Measurements from ENCODE around the gene ANKRD6. TPM values are rescaled to one million over a fixed set of nuclear protein-coding genes. Genes with fewer than 3 reads are reported as not detected.

ANKRD6 gene
- total RNA-seq, 2 donors from 2014 or later = 4.2 to 5.5 TPM

DNA sequence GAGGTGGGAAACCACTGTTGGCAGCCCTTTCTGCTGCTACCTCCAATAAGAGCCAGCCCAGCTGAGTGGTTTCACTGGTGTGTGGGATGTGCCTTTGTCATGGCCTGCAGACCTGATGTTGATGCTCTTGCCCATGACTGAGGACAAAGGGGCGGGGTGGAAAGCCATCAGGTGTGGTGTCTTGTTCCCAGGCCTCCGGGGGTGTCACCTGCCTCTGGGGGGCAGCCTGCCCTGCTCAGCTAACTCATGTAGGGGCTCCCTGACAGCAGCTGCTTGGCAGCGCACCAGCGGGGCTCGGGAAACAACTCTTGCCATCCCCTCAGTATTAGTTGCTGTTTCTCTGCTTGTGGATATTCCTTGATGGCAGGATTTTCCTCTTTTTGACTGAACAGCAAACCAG is 114.3 kb downstream of the ANKRD6 start:
- Mint-ChIP-seq H3K9me3 (no peaks in the 10 kb centered on the region), H3K4me1 (ENCODE audit: low read depth) (no peaks in the 10 kb centered on the region), H3K27me3 (ENCODE audit: low read depth) (no peaks in the 10 kb centered on the region), H3K27ac (no peak overlapping the region), H3K36me3 (ENCODE audit: insufficient read depth in 2 of 2) (no peaks in the 10 kb centered on the region), H3K4me3 (no peak overlapping the region)
- DNase-seq (no peak), ATAC-seq (replicated peaks in 1 of 2) (no peak)

DNA sequence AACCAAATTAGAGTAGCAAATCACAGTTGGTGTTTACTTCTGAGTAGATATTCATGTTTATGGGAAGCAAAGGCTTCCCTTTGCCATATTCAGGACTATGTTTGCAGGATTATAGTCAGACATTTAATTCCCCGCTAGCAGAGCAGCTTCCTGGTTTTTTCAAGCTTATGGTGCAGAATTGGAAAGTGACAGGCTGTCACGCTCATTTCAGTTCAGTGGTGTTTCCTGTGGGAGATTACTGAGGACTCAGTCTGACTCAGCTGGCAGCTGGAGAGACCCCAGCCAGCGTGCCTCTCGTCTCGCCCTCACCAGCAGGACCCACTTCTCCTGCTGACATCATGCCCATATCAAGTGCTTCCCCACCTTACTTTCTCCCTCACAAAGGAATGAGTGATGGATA is 120.5 kb downstream of the ANKRD6 start:
- Mint-ChIP-seq H3K4me3 (no peak overlapping the region), H3K4me1 (ENCODE audit: low read depth) (no peaks in the 10 kb centered on the region), H3K27ac (no peak overlapping the region), H3K9me3 (peaks cover 2 to 4% of the 10 kb centered on the region in 2 donors), H3K27me3 (ENCODE audit: low read depth) (peaks cover 19% of the 10 kb centered on the region), H3K36me3 (ENCODE audit: insufficient read depth in 2 of 2) (peaks cover 0 to 3% of the 10 kb centered on the region in 2 donors)
- DNase-seq (no peak), ATAC-seq (replicated peaks in 1 of 2) (no peak)

DNA sequence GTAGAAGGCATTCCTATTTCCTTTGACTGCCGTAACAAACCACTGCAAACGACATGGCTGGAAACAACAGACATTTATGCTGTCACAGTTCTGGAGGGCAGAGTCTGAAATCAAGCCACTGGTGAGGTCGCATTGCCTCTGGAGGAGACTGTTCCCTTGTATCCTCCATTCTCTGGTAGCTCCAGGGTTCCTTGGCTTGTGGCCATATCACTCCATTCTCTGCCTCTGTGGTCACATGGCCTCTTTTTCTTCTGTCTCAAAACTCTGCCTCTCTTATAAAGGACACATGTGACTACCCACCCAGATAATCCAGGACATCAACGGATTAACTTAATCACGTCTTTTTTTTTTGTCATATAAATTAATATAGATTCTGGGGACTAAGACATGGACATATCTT is 121.2 kb downstream of the ANKRD6 start:
- peaks cover 0 to 3% of the 10 kb centered on the region in 2 donors for H3K36me3 Mint-ChIP-seq (ENCODE audit: insufficient read depth in 2 of 2)
- H3K27me3 Mint-ChIP-seq (ENCODE audit: low read depth) = peaks cover 19% of the 10 kb centered on the region
- DNase-seq (no peak), ATAC-seq (replicated peaks in 1 of 2) (no peak)
- H3K4me1 Mint-ChIP-seq (ENCODE audit: low read depth) = no peaks in the 10 kb centered on the region
- peaks cover 2 to 4% of the 10 kb centered on the region in 2 donors for H3K9me3 Mint-ChIP-seq
- H3K4me3 Mint-ChIP-seq = no peak overlapping the region
- no peak overlapping the region for H3K27ac Mint-ChIP-seq

DNA sequence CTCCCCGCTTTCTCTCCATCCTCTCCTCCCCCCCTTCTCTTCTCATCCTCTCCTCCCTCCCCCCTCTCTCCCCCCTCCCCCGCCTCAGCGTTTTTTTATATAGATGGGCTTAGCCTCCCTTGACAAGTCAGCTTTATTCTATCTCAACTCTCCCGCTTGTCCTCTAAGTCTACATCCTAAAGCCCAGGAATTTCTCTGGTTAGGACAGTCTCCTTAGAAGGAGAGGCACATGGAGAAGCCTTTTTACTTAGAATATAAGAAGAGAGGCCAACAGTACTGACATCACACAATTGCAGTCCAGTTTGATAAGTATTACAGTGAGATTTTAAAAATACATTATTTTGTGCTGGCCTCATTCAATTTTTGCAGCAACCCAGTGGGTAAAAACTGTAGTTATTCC is 122.1 kb downstream of the ANKRD6 start:
- DNase-seq = no peak
- Mint-ChIP-seq H3K4me3 (no peak overlapping the region), H3K36me3 (ENCODE audit: insufficient read depth in 2 of 2) (peaks cover 0 to 3% of the 10 kb centered on the region in 2 donors), H3K27ac (no peak overlapping the region), H3K9me3 (peaks cover 2 to 4% of the 10 kb centered on the region in 2 donors), H3K27me3 (ENCODE audit: low read depth) (peaks cover 19% of the 10 kb centered on the region), H3K4me1 (ENCODE audit: low read depth) (no peaks in the 10 kb centered on the region)
- ATAC-seq (replicated peaks in 1 of 2) = no peak

DNA sequence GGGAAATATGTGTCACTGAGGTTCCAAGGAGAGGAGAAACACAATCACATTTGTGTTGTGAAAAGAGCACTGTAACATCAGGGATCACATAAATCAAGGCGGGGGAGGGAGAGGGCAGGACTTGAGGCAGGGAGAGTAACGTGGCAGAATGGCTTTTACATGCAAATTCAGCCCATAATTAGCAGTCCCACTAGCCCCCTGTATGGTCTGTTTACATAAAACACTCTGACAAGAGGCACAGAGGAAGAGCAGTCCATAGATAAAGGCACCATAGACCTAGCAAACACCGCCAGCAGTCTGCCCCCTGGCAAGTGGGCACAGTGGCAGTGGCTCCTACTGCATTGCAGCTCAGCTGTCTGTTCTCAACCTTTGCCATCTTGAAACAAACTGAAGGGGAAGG is 122.9 kb downstream of the ANKRD6 start:
- no peaks in the 10 kb centered on the region for H3K4me1 Mint-ChIP-seq (ENCODE audit: low read depth)
- H3K27ac Mint-ChIP-seq = no peak overlapping the region
- H3K9me3 Mint-ChIP-seq = peaks cover 2 to 4% of the 10 kb centered on the region in 2 donors
- H3K4me3 Mint-ChIP-seq = no peak overlapping the region
- ATAC-seq (replicated peaks in 1 of 2) = no peak
- H3K27me3 Mint-ChIP-seq (ENCODE audit: low read depth) = peaks cover 19% of the 10 kb centered on the region
- DNase-seq = no peak
- peaks cover 0 to 3% of the 10 kb centered on the region in 2 donors for H3K36me3 Mint-ChIP-seq (ENCODE audit: insufficient read depth in 2 of 2)

DNA sequence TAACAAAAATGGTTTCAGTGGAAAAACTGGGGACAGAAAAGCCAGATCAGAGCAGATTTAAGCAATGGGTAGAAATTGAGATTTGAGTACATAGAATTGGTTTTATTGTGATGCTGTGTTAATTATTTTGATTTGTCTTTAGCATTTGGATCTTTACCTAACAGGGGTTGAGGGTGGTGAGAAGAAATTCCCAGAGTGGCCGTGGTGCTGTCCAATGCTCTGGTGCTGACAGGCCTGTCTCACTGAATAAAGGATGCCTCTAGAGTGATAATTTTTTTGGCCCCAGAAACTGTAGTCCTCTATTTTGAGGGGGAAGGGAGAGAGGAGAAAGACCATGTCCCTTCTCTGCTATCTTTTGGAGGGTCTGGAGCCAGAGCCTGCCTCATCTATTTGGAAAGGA is 126.5 kb downstream of the ANKRD6 start:
- H3K36me3 Mint-ChIP-seq (ENCODE audit: insufficient read depth in 2 of 2) = peaks cover 0 to 3% of the 10 kb centered on the region in 2 donors
- no peak for DNase-seq
- H3K27me3 Mint-ChIP-seq (ENCODE audit: low read depth) = peaks cover 19% of the 10 kb centered on the region

DNA sequence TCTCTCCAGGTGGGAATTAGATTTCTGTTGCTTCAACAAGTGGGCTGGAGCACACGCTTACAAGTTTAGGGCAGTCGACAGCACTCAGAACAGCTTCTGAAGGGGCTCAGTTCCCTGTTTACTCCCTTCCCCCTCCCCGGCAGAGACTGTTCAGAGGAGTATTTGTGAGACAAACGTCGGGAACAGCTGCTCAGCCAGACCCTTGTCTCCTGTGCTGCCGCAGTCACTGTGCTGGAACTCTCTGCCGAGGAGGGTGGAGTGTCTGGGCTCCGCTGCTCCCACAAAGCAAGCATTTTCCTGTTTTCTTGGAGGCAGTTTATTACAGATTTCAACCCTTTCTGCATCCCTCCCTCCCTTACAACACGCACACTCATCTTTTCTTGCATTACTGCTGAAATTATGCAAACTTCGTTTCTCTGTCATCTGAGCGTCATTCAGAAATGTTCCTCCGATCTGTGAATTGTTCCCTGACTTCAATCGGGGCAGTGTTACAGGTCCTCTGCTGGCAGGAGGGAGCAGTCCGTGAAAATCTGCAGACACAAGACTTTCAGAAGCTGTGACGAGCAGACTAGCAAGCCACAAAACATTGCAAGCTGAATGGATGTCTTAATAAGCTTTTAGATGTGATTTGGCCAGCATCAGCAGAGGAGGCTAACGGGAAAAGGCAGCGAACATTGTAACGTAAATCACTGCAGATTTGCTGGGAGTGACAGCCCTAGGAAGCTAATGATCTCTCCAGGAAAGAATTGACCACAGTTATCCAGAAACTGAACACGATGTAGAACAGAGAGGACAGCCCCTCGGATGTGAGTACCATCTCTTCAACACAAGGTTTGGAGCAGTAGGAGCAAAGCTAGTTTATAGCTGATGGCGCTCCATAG is 129.4 kb downstream of the ANKRD6 start:
- no peak for ATAC-seq (replicated peaks in 1 of 2)
- H3K9me3 Mint-ChIP-seq = no peaks in the 10 kb centered on the region
- H3K4me3 Mint-ChIP-seq = no peak overlapping the region
- H3K36me3 Mint-ChIP-seq (ENCODE audit: insufficient read depth in 2 of 2) = no peaks in the 10 kb centered on the region
- no peak overlapping the region for H3K27ac Mint-ChIP-seq
- H3K27me3 Mint-ChIP-seq (ENCODE audit: low read depth) = peaks cover 2% of the 10 kb centered on the region
- no peaks in the 10 kb centered on the region for H3K4me1 Mint-ChIP-seq (ENCODE audit: low read depth)
- no peak for DNase-seq

More for the DNA sequence above, 126.5 kb downstream of the ANKRD6 start:
- H3K9me3 Mint-ChIP-seq = peaks cover 2 to 4% of the 10 kb centered on the region in 2 donors
- ATAC-seq (replicated peaks in 1 of 2) = no peak
- no peak overlapping the region for H3K4me3 Mint-ChIP-seq
- H3K4me1 Mint-ChIP-seq (ENCODE audit: low read depth) = no peaks in the 10 kb centered on the region
- H3K27ac Mint-ChIP-seq = no peak overlapping the region

DNA sequence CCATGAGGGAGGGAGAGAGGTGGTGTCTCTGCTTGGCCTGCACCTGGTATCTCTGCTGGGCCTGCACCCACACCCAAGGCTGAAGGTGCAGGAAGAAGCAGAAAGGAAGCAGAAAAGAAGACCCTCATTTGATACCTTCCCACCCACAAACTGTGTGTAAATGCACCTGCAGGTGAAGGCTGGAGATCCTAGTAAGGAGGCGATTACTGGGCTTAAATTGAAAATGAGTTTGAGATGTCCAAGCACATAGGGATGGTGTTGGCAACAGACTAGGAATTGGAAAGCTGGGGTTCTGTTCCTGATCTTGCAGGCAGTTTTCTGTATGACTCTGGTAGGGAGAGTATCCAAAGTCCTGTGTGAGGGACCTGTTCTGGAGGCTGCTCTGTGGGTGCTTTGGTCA is 130.9 kb downstream of the ANKRD6 start:
- H3K4me3 Mint-ChIP-seq = no peak overlapping the region
- H3K4me1 Mint-ChIP-seq (ENCODE audit: low read depth) = no peaks in the 10 kb centered on the region
- ATAC-seq (replicated peaks in 1 of 2) = no peak
- no peak for DNase-seq
- no peaks in the 10 kb centered on the region for H3K36me3 Mint-ChIP-seq (ENCODE audit: insufficient read depth in 2 of 2)
- no peaks in the 10 kb centered on the region for H3K9me3 Mint-ChIP-seq
- H3K27ac Mint-ChIP-seq = no peak overlapping the region
- no peaks in the 10 kb centered on the region for H3K27me3 Mint-ChIP-seq (ENCODE audit: low read depth)

DNA sequence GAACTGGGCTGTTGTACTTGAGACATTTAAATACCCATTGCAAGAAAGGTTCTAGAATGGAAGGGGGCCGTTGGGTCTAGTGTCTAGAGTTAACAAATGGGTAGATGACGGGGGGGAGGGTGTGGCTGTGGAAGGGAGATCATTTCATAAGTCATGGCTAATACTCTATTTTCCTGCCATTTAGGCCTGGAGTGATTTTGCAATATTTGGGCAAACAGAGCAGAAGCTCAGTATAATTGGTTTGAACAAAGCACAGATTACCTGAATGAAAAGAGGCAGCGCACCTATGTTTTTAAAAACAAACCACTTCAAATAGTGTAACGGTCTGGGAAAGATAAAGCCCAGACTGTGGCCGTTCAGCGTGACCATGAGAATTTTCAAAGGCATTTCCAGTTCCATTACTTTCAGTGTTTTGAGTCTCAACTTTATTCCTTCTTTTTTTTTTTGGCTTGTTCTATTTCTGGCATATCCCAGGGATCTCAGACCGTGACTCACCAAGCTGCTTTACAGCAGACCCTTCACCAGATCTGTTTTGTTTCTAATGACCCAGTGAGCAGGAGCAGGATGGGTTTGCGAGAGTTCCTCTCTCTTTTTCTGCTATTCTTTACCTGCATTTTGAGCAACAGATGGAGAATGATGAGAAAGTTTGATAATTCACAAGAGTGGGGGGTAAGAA is 131.9 kb downstream of the ANKRD6 start:
- Mint-ChIP-seq H3K36me3 (ENCODE audit: insufficient read depth in 2 of 2) (no peaks in the 10 kb centered on the region), H3K9me3 (no peaks in the 10 kb centered on the region), H3K27me3 (ENCODE audit: low read depth) (no peaks in the 10 kb centered on the region), H3K4me3 (no peak overlapping the region), H3K4me1 (ENCODE audit: low read depth) (no peaks in the 10 kb centered on the region), H3K27ac (no peak overlapping the region)
- ATAC-seq (replicated peaks in 1 of 2) = no peak
- no peak for DNase-seq

DNA sequence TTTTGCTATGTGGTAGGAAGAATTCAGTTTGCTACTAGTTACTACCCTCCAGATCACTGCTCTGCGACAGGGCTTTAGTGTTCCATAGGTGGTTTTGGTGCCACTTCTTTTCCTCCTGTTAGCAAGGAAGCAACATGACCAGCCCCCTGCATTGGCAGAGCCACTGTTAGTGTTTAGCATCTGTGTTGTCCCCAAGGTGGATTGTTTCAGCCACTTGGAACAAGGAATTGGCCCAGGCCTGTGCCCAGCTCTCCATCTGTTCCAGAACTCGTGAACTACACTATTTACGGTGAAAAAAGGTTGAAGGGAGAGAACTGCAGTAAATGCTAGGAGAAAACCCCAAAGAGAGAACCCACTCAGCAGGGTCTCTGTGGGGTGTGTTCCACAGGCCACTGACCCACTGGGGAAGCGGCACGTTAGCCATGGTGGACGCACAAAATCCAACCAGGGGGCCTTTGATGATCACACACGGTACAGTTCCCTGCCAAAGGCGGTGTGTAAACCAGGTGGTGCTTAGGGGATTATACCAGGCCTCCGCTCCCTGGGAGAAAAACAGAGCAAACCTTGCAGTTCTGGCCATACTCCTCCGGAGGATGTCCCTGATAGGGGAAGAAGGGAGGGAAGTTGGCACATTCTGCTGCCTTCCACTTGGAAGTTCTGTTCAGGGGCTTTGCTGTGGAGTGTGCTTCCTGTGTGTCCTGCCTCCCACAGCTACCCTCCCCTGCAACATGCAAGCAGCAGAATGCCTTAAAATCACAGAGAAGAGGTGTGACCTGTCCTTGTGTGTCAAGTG is 133.3 kb downstream of the ANKRD6 start:
- no peaks in the 10 kb centered on the region for H3K36me3 Mint-ChIP-seq (ENCODE audit: insufficient read depth in 2 of 2)

DNA sequence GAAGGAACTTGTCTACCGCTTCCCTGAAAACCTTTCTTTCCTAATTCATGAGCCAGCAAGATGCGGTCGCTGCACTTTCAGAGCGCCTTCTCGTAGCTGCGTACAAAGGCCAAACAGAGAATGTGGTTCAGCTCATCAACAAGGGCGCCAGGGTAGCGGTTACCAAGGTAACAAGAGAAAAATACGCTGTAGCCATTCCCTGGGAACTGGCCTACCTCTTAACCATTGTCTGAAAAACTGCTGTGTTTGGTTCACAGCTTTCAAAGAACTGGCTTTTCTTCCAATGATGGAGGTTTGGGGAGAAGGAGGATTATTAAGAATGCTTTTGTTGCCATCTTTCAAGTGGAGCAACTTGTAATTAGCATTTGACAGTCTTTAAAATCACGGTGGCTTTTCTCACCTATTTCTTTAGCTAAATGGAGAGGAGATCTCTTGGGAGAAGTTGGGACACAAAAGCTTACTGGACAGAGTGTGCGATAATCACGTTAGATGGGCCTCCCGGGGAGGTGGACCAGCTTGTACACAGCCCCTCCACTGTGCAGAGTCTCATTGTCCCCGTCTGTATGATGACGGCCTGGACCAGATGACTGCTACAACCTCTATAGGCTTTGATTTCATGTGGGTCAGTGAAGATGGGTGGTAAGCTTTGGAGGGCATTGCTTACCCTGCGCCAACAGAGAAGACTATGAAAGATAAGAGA is 134.1 kb downstream of the ANKRD6 start:
- DNase-seq = no peak
- Mint-ChIP-seq H3K4me1 (ENCODE audit: low read depth) (no peaks in the 10 kb centered on the region), H3K27ac (no peak overlapping the region), H3K27me3 (ENCODE audit: low read depth) (no peaks in the 10 kb centered on the region), H3K36me3 (ENCODE audit: insufficient read depth in 2 of 2) (no peaks in the 10 kb centered on the region), H3K4me3 (no peak overlapping the region), H3K9me3 (no peaks in the 10 kb centered on the region)
- ATAC-seq (replicated peaks in 1 of 2) = no peak

More for the DNA sequence above, 133.3 kb downstream of the ANKRD6 start:
- Mint-ChIP-seq H3K27ac (no peak overlapping the region), H3K9me3 (no peaks in the 10 kb centered on the region), H3K4me1 (ENCODE audit: low read depth) (no peaks in the 10 kb centered on the region), H3K4me3 (no peak overlapping the region), H3K27me3 (ENCODE audit: low read depth) (no peaks in the 10 kb centered on the region)
- DNase-seq (no peak), ATAC-seq (replicated peaks in 1 of 2) (no peak)

DNA sequence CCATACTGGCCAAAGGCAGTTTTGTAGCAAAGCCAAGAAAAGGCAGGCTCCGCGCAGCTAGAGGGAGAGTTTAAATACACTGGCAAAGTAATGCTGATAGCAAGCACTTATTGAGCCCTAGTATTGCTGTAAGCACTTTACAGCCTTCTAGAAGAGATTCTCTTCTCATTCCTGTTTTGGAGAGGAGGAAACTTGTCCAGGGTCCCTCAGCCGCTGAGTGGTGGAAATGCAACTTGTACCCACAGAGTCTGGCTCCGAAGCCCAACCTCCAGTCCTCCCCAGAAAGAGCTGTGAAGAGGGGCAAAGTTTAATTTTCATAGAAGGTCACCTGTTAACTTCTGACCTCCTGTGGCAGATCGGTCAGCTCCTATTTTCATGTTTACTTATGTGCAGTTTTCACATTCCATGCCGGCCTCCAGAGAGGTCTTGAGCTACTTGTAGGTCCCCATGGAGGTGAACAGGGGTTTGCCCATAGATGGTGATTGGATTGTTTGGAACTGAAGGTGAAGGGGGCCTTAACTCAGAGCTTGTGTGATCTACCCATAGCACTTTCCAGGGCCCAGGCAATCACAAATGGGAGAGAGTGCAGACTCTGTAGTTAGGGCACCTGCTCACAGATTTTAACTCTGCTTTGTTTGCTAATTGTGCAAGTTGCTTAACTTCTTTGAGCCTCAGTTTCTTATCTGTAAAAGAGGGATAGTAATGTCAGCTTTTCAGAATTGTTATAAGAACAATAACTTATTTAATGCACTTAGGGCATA is 134.9 kb downstream of the ANKRD6 start:
- ATAC-seq (replicated peaks in 1 of 2) = no peak
- Mint-ChIP-seq H3K4me1 (ENCODE audit: low read depth) (no peaks in the 10 kb centered on the region), H3K27me3 (ENCODE audit: low read depth) (no peaks in the 10 kb centered on the region), H3K4me3 (no peak overlapping the region), H3K36me3 (ENCODE audit: insufficient read depth in 2 of 2) (no peaks in the 10 kb centered on the region), H3K9me3 (no peaks in the 10 kb centered on the region), H3K27ac (no peak overlapping the region)
- no peak for DNase-seq
